Endodermal cell (in vitro differentiated cells): ENCODE measurements around the gene LGR4. TPM values are rescaled to one million over a fixed set of nuclear protein-coding genes. Genes with fewer than 3 reads are reported as not detected.
A peak's percentile ranks its signal among the peaks of the same experiment; 100 is the strongest.

Experiments used
- DNase-seq: peaks from one replicate; pipeline ENCODE4 v3.0.0-alpha.2; 2017
- H3K27ac ChIP-seq: 2 replicates; pipeline ENCODE4 v1.5.1; 2013; ENCODE audit warnings: mild to moderate bottlenecking, low read depth, low read length, moderate library complexity
- H3K27me3 ChIP-seq: 2 replicates; pipeline ENCODE4 v1.6.1; 2013; ENCODE audit warnings: mild to moderate bottlenecking, low read length, moderate library complexity; ENCODE audit not compliant: insufficient read depth, control insufficient read depth, poor library complexity, severe bottlenecking
- H3K36me3 ChIP-seq: 2 replicates; pipeline ENCODE4 v1.7.0; 2013; ENCODE audit warnings: mild to moderate bottlenecking, low read length, moderate library complexity; ENCODE audit not compliant: control insufficient read depth, insufficient read depth
- H3K4me1 ChIP-seq: one replicate; pipeline ENCODE4 v1.7.0; 2013; ENCODE audit warnings: low read length; ENCODE audit not compliant: control insufficient read depth, insufficient read depth
- H3K4me3 ChIP-seq: 2 replicates; pipeline ENCODE4 v1.5.1; 2013; ENCODE audit warnings: mild to moderate bottlenecking, low read length, moderate library complexity
- H3K9ac ChIP-seq: 2 replicates; pipeline ENCODE4 v1.6.1; 2013; ENCODE audit warnings: mild to moderate bottlenecking, low read length, moderate library complexity; ENCODE audit not compliant: poor library complexity, severe bottlenecking; ENCODE audit errors: extremely low read depth
- H3K9me3 ChIP-seq: 2 replicates; pipeline ENCODE4 v1.6.1; 2013; ENCODE audit warnings: mild to moderate bottlenecking, low read length, moderate library complexity; ENCODE audit not compliant: control insufficient read depth
- H3K27ac Mint-ChIP-seq: 2 replicates; pipeline ENCODE4 v1.8.0; 2020; ENCODE audit warnings: mixed read lengths
- H3K27me3 Mint-ChIP-seq: 2 replicates; pipeline ENCODE4 v1.8.0; 2021; ENCODE audit warnings: mild to moderate bottlenecking, mixed read lengths; ENCODE audit not compliant: insufficient read depth
- H3K36me3 Mint-ChIP-seq: 2 replicates; pipeline ENCODE4 v1.8.0; 2020; ENCODE audit warnings: low read depth, mixed read lengths
- H3K4me1 Mint-ChIP-seq: 2 replicates; pipeline ENCODE4 v1.8.0; 2020; ENCODE audit warnings: mixed read lengths
- H3K4me3 Mint-ChIP-seq: 2 replicates; pipeline ENCODE4 v1.8.0; 2020; ENCODE audit warnings: mild to moderate bottlenecking, moderate library complexity, mixed read lengths
- H3K9me3 Mint-ChIP-seq: 2 replicates; pipeline ENCODE4 v1.8.0; 2020; ENCODE audit warnings: mild to moderate bottlenecking, mixed read lengths
- CTCF ChIP-seq: fragments of 200-600 bp; sonication (generic); conservative IDR thresholded peaks from 2 replicates; pipeline ENCODE4 v1.5.0; 2021; ENCODE audit warnings: antibody characterized with exemption, mild to moderate bottlenecking
- WGBS, 2 experiments: methylation state at CpG; one replicate each; pipeline versions ENCODE4 v1.1.5 to v1.1.7; 2013; ENCODE audit warnings: missing lambda C conversion rate in 2 of 2, mixed read lengths in 1 of 2; ENCODE audit not compliant: insufficient coverage in 1 of 2, insufficient read length in 1 of 2; 5-methylcytosine and 5-hydroxymethylcytosine counted together
- total RNA-seq, 2 donors: library from RNA; stranded (reverse); fragmentation: NEBNext Ultra II Directional in 1 of 2; extraction: Animal tissue kit (Norgen Biotek cat#: 25700) in 1 of 2; gene quantifications; 2 replicates in 1 of 2; 3 replicates in 1 of 2; pipeline ENCODE4 v1.2.1, GENCODE V29; 2021

Gene LGR4
- total RNA-seq, 2 donors from 2014 or later = 73.7 to 75.6 TPM

GRCh38 chr11:27507557-27508322 is 35.1 kb upstream of the LGR4 start:
- H3K27ac ChIP-seq = no peak overlapping the region
- no peaks in the 10 kb centered on the region for H3K27me3 ChIP-seq
- Mint-ChIP-seq H3K27me3 (peaks cover 4% of the 10 kb centered on the region), H3K4me1 (peaks cover 11% of the 10 kb centered on the region), H3K9me3 (no peaks in the 10 kb centered on the region), H3K27ac (no peak overlapping the region), H3K36me3 (peaks cover 9% of the 10 kb centered on the region), H3K4me3 (peak overlapping the region; percentile 95)
- H3K36me3 ChIP-seq = peaks cover 12% of the 10 kb centered on the region
- peak overlapping the region; percentile 100 for H3K4me3 ChIP-seq
- DNase-seq = no peak
- H3K4me1 ChIP-seq = peaks cover 9% of the 10 kb centered on the region
- no peaks in the 10 kb centered on the region for H3K9me3 ChIP-seq
- TF ChIP-seq CTCF = no peak
- H3K9ac ChIP-seq = peak overlapping the region; percentile 94
- 83 to 94% methylated on average over 1 to 4 of the region's 4 CpGs for whole genome bisulfite sequencing, 2 experiments

- peak; percentile 99 for DNase-seq
- Mint-ChIP-seq H3K4me3 (peak within 1 kb of the TSS; percentile 95), H3K9me3 (no peaks in the 10 kb centered on the region), H3K27me3 (peaks cover 4% of the 10 kb centered on the region), H3K36me3 (peaks cover 17% of the 10 kb centered on the region), H3K27ac (peak within 1 kb of the TSS; percentile 99), H3K4me1 (peaks cover 11% of the 10 kb centered on the region)
- H3K4me1 ChIP-seq = peaks cover 9% of the 10 kb centered on the region
- peak within 1 kb of the TSS; percentile 76 for H3K27ac ChIP-seq
- H3K9ac ChIP-seq = peak within 1 kb of the TSS; percentile 94
- H3K9me3 ChIP-seq = no peaks in the 10 kb centered on the region
- peak within 1 kb of the TSS; percentile 100 for H3K4me3 ChIP-seq
- WGBS, 2 experiments = 0% methylated on average over 38 to 60 of the region's 60 CpGs
- H3K36me3 ChIP-seq = peaks cover 22% of the 10 kb centered on the region
- no peaks in the 10 kb centered on the region for H3K27me3 ChIP-seq
- TF ChIP-seq CTCF = peak; percentile 49
Measured at GRCh38 chr11:27506200-27507182, 33.9 kb upstream of the LGR4 start, which contains the start of gene LIN7C. Gene LIN7C (minus strand): TSS chr11:27506769. CDS start chr11:27506752, 17 bp downstream.

- Mint-ChIP-seq H3K27ac (peak overlapping the region; percentile 99), H3K27me3 (peaks cover 4% of the 10 kb centered on the region), H3K4me1 (peaks cover 11% of the 10 kb centered on the region), H3K36me3 (peaks cover 18% of the 10 kb centered on the region), H3K4me3 (peak overlapping the region; percentile 95), H3K9me3 (no peaks in the 10 kb centered on the region)
- H3K36me3 ChIP-seq = peaks cover 29% of the 10 kb centered on the region
- H3K9ac ChIP-seq = peak overlapping the region; percentile 94
- WGBS, 2 experiments = 18 to 43% methylated on average over 2 to 5 of the region's 5 CpGs
- H3K27me3 ChIP-seq = no peaks in the 10 kb centered on the region
- no peak for TF ChIP-seq CTCF
- peak overlapping the region; percentile 76 for H3K27ac ChIP-seq
- peak overlapping the region; percentile 100 for H3K4me3 ChIP-seq
- H3K4me1 ChIP-seq = peaks cover 9% of the 10 kb centered on the region
- H3K9me3 ChIP-seq = no peaks in the 10 kb centered on the region
- no peak for DNase-seq
Measured at GRCh38 chr11:27505781-27506180, 33.2 kb upstream of the LGR4 start.
